Fibroblast of lung (primary cell): ENCODE measurements around the gene SLC7A14. TPM values are rescaled to one million over a fixed set of nuclear protein-coding genes. Genes with fewer than 3 reads are reported as not detected.

Experiments
- DNase-seq, 2 donors: peaks; one replicate each; pipeline versions ENCODE4 v3.0.0 to v3.0.0-alpha.2; 2010; ENCODE audit warnings: low read depth in 2 of 2
- H2AFZ ChIP-seq: 2 replicates; pipeline ENCODE4 v1.5.1; 2012; ENCODE audit warnings: low read length, control low read depth, inconsistent platforms
- H3K27ac ChIP-seq: 2 replicates; pipeline ENCODE4 v1.5.1; 2011; ENCODE audit warnings: low read length, control low read depth; ENCODE audit not compliant: insufficient read depth
- H3K27me3 ChIP-seq: 2 replicates; pipeline ENCODE4 v1.5.1; 2011; ENCODE audit warnings: mild to moderate bottlenecking, low read length; ENCODE audit not compliant: control insufficient read depth, insufficient read depth
- H3K36me3 ChIP-seq: 2 replicates; pipeline ENCODE4 v1.5.1; 2011; ENCODE audit warnings: low read length; ENCODE audit not compliant: control insufficient read depth, insufficient read depth
- H3K4me1 ChIP-seq: 2 replicates; pipeline ENCODE4 v1.5.1; 2011; ENCODE audit warnings: low read length; ENCODE audit not compliant: control insufficient read depth, insufficient read depth; ENCODE audit errors: extremely low read depth
- H3K4me2 ChIP-seq: 2 replicates; pipeline ENCODE4 v1.5.1; 2011; ENCODE audit warnings: low read length, control low read depth; ENCODE audit not compliant: insufficient read depth; ENCODE audit errors: extremely low read depth
- H3K4me3 ChIP-seq, 4 experiments: fragments of 200-600 bp in 1 of 4; sonication (generic) in 1 of 4; replicated peaks in 1 of 4; 2 replicates each; pipeline ENCODE4 v1.5.1; 2011 to 2016; ENCODE audit warnings: low read length in 4 of 4, low read depth in 3 of 4, mild to moderate bottlenecking in 3 of 4, control low read depth in 2 of 4, inconsistent platforms in 1 of 4, mixed read lengths in 1 of 4; ENCODE audit not compliant: insufficient read depth in 1 of 4; ENCODE audit errors: control extremely low read depth in 1 of 4
- H3K79me2 ChIP-seq: 2 replicates; pipeline ENCODE4 v1.5.1; 2012; ENCODE audit warnings: mild to moderate bottlenecking, low read length, inconsistent platforms; ENCODE audit not compliant: control insufficient read depth, insufficient read depth
- H3K9ac ChIP-seq: 2 replicates; pipeline ENCODE4 v1.5.1; 2011; ENCODE audit warnings: mild to moderate bottlenecking, low read length, control low read depth; ENCODE audit not compliant: insufficient read depth
- H3K9me3 ChIP-seq: 2 replicates; pipeline ENCODE4 v1.5.1; 2012; ENCODE audit warnings: low read depth, low read length; ENCODE audit not compliant: control insufficient read depth, insufficient read depth
- H4K20me1 ChIP-seq: 2 replicates; pipeline ENCODE4 v1.5.1; 2011; ENCODE audit warnings: low read length; ENCODE audit not compliant: control insufficient read depth, insufficient read depth; ENCODE audit errors: extremely low read depth
- EZH2 ChIP-seq: IDR thresholded peaks from 2 replicates; pipeline ENCODE4 v1.5.1; 2012; ENCODE audit warnings: low read length, control low read depth, mild to moderate bottlenecking; ENCODE audit errors: missing control alignments
- polyA plus RNA-seq, 2 donors: library from polyadenylated mRNA; depleted of rRNA in 1 of 2; stranded (reverse) in 1 of 2; unstranded in 1 of 2; fragments of >200 nt; gene quantifications; 2 replicates each; pipeline ENCODE4 v1.2.1, GENCODE V29; 2011 to 2012; ENCODE audit warnings: missing spikeins in 1 of 2
- total RNA-seq: library from RNA; depleted of rRNA; stranded (reverse); fragments of >200 nt; gene quantifications from 2 replicates; pipeline ENCODE4 v1.2.1, GENCODE V29; 2014
- TF ChIP-seq, protein P1 (sequence below), 2 donors: IDR thresholded peaks in 1 of 2; conservative IDR thresholded peaks in 1 of 2; 1 replicate in 1 of 2; 2 replicates in 1 of 2; pipeline ENCODE4 v1.5.1; 2011 to 2012; ENCODE audit warnings: low read length in 2 of 2, control low read depth in 1 of 2, inconsistent platforms in 1 of 2, low read depth in 1 of 2, mild to moderate bottlenecking in 1 of 2

SLC7A14 gene
- total and polyA plus RNA-seq, 2 donors (not counting 1 experiment from before 2014, with no cell fraction given) = 1.3 to 3.4 TPM

DNA sequence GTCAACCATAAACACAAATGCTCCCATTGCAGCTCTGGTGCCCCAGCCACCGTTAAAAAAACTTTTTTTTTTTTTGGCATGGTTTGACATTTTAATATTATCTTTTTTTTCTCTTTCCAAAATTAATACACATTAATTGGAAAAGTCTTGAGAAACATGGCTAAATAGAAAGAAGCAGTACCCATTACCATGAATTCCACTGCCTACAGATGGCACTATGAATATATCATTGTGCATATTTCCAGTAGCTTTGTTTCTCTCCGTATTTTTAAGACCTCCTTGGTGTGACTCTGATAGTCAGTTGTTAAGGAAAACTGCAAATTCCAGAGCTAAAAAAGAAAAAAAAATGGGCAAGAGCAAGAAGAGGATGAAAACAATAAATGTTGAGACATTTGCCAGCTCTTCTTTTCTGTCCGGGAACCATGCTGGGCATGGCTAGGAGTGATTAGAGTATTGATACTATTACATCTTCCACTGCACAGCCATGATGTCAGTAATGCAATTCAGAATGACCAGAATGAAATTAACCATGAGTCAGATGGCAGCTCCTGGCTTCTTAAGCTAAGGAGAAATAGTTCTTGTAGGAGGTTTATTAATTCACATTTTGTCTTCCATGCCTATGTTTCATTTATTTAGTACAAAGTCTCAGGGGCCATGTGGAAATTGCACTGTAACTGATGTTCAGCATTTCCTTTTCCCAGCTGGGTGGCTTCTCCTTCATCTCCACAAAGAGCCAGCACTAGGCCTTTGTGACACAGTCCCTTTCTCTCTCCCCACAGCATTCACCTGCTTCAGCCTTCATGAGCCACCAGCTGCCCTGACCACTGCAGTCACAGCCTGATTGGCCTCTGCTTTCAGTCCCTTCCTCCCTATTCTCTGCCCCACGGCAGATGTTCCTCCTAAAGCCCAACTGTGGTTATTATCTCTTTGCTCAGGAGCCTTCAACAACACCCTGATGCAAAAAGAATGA, 31.8 kb downstream of the SLC7A14 start:
- no peak overlapping the region for H2AFZ ChIP-seq
- peak in 1 of 2 donors; percentile 25 for DNase-seq
- H3K27ac ChIP-seq = no peak overlapping the region
- no peaks in the 10 kb centered on the region for H4K20me1 ChIP-seq
- H3K27me3 ChIP-seq = no peaks in the 10 kb centered on the region
- no peaks in the 10 kb centered on the region for H3K9me3 ChIP-seq
- H3K79me2 ChIP-seq = no peaks in the 10 kb centered on the region
- H3K4me3 ChIP-seq = no peak overlapping the region
- H3K9ac ChIP-seq = no peak overlapping the region
- H3K4me1 ChIP-seq = no peaks in the 10 kb centered on the region
- no peaks in the 10 kb centered on the region for H3K36me3 ChIP-seq
- no peak overlapping the region for H3K4me2 ChIP-seq
- TF ChIP-seq, protein P1, sequence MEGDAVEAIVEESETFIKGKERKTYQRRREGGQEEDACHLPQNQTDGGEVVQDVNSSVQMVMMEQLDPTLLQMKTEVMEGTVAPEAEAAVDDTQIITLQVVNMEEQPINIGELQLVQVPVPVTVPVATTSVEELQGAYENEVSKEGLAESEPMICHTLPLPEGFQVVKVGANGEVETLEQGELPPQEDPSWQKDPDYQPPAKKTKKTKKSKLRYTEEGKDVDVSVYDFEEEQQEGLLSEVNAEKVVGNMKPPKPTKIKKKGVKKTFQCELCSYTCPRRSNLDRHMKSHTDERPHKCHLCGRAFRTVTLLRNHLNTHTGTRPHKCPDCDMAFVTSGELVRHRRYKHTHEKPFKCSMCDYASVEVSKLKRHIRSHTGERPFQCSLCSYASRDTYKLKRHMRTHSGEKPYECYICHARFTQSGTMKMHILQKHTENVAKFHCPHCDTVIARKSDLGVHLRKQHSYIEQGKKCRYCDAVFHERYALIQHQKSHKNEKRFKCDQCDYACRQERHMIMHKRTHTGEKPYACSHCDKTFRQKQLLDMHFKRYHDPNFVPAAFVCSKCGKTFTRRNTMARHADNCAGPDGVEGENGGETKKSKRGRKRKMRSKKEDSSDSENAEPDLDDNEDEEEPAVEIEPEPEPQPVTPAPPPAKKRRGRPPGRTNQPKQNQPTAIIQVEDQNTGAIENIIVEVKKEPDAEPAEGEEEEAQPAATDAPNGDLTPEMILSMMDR (conservative IDR thresholded peaks at IDR 0.05 in 1 of 2, IDR thresholded peaks at IDR 0.05 in 1 of 2; ENCODE audit: low read depth in 1 of 2, low read length in 2 of 2) = no peak
- TF ChIP-seq EZH2 = no peak

- Histone ChIP-seq H3K36me3 (no peaks in the 10 kb centered on the region), H3K79me2 (no peaks in the 10 kb centered on the region), H2AFZ (no peak overlapping the region), H3K4me3 (no peak overlapping the region), H3K4me1 (no peaks in the 10 kb centered on the region), H3K9me3 (no peaks in the 10 kb centered on the region), H3K9ac (no peak overlapping the region), H4K20me1 (no peaks in the 10 kb centered on the region), H3K27me3 (no peaks in the 10 kb centered on the region), H3K4me2 (no peak overlapping the region), H3K27ac (no peak overlapping the region)
- no peak for TF ChIP-seq EZH2
- TF ChIP-seq, protein P1 (conservative IDR thresholded peaks at IDR 0.05 in 1 of 2, IDR thresholded peaks at IDR 0.05 in 1 of 2; ENCODE audit: low read depth in 1 of 2, low read length in 2 of 2) = no peak
- no peak for DNase-seq
Observed at GRCh38 chr3:170551252-170551651, 34.6 kb downstream of the SLC7A14 start.

GRCh38 chr3:170542704-170543103, 43.2 kb downstream of the SLC7A14 start:
- H3K27ac ChIP-seq = no peak overlapping the region
- no peak overlapping the region for H3K4me3 ChIP-seq
- H3K9me3 ChIP-seq = no peaks in the 10 kb centered on the region
- peak in 1 of 2 donors; percentile 43 for DNase-seq
- TF ChIP-seq, protein P1 (conservative IDR thresholded peaks at IDR 0.05 in 1 of 2, IDR thresholded peaks at IDR 0.05 in 1 of 2; ENCODE audit: low read depth in 1 of 2, low read length in 2 of 2) = no peak
- TF ChIP-seq EZH2 = no peak
- no peaks in the 10 kb centered on the region for H3K4me1 ChIP-seq
- H3K27me3 ChIP-seq = no peaks in the 10 kb centered on the region
- H3K79me2 ChIP-seq = no peaks in the 10 kb centered on the region
- no peak overlapping the region for H3K9ac ChIP-seq
- H2AFZ ChIP-seq = no peak overlapping the region
- H3K4me2 ChIP-seq = no peak overlapping the region
- H3K36me3 ChIP-seq = no peaks in the 10 kb centered on the region
- no peaks in the 10 kb centered on the region for H4K20me1 ChIP-seq
